HL-60 (cell line): ENCODE data around the gene TNFRSF1B.

Experiments used
- DNase-seq, 2 experiments: peaks; one replicate each; pipeline ENCODE4 v3.0.0-alpha.2; 2010 to 2020; ENCODE audit warnings: low read depth in 1 of 2, low spot score in 1 of 2
- H3K27ac ChIP-seq: fragments of 250-450 bp; sonication (Bioruptor Pico); replicated peaks from 2 replicates; pipeline ENCODE4 v1.5.1; 2020; ENCODE audit warnings: mild to moderate bottlenecking, moderate library complexity
- H3K27me3 ChIP-seq: fragments of 250-450 bp; sonication (Bioruptor Pico); 2 replicates; pipeline ENCODE4 v1.5.1; 2021; ENCODE audit warnings: mild to moderate bottlenecking, moderate library complexity; ENCODE audit not compliant: insufficient read depth, poor library complexity, severe bottlenecking
- H3K4me3 ChIP-seq: replicated peaks from 2 replicates; pipeline ENCODE4 v1.5.1; 2011; ENCODE audit warnings: mild to moderate bottlenecking, control low read depth, low read length; ENCODE audit not compliant: insufficient read depth
- CTCF ChIP-seq: IDR thresholded peaks from one replicate; pipeline ENCODE4 v1.5.1; 2011; ENCODE audit warnings: low read length, control low read depth, inconsistent platforms; ENCODE audit not compliant: insufficient read depth
- GABPA ChIP-seq: IDR thresholded peaks from 2 replicates; pipeline ENCODE4 v1.6.1; 2012; ENCODE audit warnings: low read depth
- POLR2AphosphoS5 ChIP-seq: IDR thresholded peaks from 2 replicates; pipeline ENCODE4 v1.6.1; 2012; ENCODE audit warnings: low read depth
- REST ChIP-seq: IDR thresholded peaks from 2 replicates; pipeline ENCODE4 v1.6.1; 2012; ENCODE audit warnings: low read depth; ENCODE audit not compliant: insufficient replicate concordance
- SPI1 ChIP-seq: IDR thresholded peaks from 2 replicates; pipeline ENCODE4 v1.6.1; 2012; ENCODE audit warnings: low read depth, mild to moderate bottlenecking, borderline replicate concordance

The TNFRSF1B gene

GRCh38 chr1:12138196-12139168 is 28.3 kb upstream of the TNFRSF1B start:
- no peak for TF ChIP-seq CTCF
- no peak for TF ChIP-seq SPI1
- TF ChIP-seq POLR2AphosphoS5, result no peak
- no peak for TF ChIP-seq GABPA
- TF ChIP-seq REST, result no peak
- Histone ChIP-seq H3K4me3 (no peak overlapping the region), H3K27ac (no peak overlapping the region), H3K27me3 (no peaks in the 10 kb centered on the region)
- DNase-seq, result no peak

- no peak for DNase-seq
- TF ChIP-seq SPI1 (no peak), POLR2AphosphoS5 (no peak), REST (no peak), GABPA (no peak), CTCF (no peak)
- H3K4me3 ChIP-seq, result no peak overlapping the region
- no peak overlapping the region for H3K27ac ChIP-seq
- no peaks in the 10 kb centered on the region for H3K27me3 ChIP-seq
Measured at GRCh38 chr1:12140016-12140415, 26.8 kb upstream of the TNFRSF1B start.

- Histone ChIP-seq H3K27ac (no peak overlapping the region), H3K4me3 (no peak overlapping the region), H3K27me3 (no peaks in the 10 kb centered on the region)
- DNase-seq, result no peak
- TF ChIP-seq CTCF, result no peak
Measured at GRCh38 chr1:12140515-12141162, 26.2 kb upstream of the TNFRSF1B start.
